Measurements from ENCODE around the gene TMEM129.

Gene TMEM129

DNA sequence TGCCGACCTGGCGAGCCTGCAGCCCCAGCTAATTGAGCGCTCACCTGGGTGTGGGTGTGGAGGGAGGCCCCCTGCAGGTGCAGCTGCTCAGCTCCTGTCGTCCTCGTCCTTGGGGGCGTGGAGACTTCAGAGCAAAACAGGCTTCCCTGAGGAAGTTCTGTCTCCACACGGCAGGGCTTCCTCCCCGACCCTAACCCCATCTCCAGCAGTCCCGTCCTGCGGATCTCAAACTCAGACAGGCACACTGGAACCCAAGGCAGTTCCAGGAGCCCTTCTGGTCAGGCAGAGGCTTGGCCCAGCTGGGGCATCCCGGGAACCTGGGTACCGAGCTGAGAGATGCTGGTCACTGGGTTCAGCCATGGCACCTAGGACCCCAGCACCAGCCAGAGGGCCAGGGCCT, 24.6 kb upstream of the TMEM129 start:
- in situ Hi-C loops (cut with MboI; ENCODE audit: low sequenced_read_pairs) = loop anchor here (10.0 kb wide), 1 partner anchor 159 kb away; no protein-coding TSS in a partner anchor

DNA sequence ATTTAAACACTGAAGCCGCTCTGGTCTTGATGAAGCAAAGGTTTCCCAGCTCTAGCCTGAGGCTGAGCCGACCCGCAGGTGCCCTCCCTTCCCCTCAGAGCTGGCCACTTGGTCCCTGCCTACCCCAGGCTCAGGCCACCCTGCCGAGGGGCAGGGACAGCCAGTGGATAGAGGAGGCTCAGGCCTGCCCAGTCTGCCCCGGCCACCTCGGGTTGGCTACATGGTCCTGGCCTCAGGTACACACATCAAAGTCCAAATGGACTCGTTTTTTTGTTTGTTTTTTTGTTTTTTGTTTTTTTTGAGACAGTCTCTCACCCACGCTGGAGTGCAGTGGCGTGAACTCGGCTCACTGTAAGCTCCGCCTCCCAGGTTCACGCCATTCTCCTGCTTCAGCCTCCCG, 24.0 kb upstream of the TMEM129 start:
- in situ Hi-C loops (cut with MboI; ENCODE audit: low sequenced_read_pairs) = loop anchor here (10.0 kb wide), 1 partner anchor 160 kb away; no protein-coding TSS in a partner anchor

GRCh38 chr4:1744552-1744951, 23.4 kb upstream of the TMEM129 start:
- in situ Hi-C loops (cut with MboI; ENCODE audit: low sequenced_read_pairs) = loop anchor here (10.0 kb wide), 1 partner anchor 160 kb away; no protein-coding TSS in a partner anchor

GRCh38 chr4:1743975-1744374, 22.9 kb upstream of the TMEM129 start:
- in situ Hi-C loops (cut with MboI; ENCODE audit: low sequenced_read_pairs) = loop anchor here (10.0 kb wide), 1 partner anchor 161 kb away; no protein-coding TSS in a partner anchor

GRCh38 chr4:1743551-1743950, 22.4 kb upstream of the TMEM129 start:
- in situ Hi-C loops (cut with MboI; ENCODE audit: low sequenced_read_pairs) = loop anchor here (10.0 kb wide), 1 partner anchor 161 kb away; no protein-coding TSS in a partner anchor

DNA sequence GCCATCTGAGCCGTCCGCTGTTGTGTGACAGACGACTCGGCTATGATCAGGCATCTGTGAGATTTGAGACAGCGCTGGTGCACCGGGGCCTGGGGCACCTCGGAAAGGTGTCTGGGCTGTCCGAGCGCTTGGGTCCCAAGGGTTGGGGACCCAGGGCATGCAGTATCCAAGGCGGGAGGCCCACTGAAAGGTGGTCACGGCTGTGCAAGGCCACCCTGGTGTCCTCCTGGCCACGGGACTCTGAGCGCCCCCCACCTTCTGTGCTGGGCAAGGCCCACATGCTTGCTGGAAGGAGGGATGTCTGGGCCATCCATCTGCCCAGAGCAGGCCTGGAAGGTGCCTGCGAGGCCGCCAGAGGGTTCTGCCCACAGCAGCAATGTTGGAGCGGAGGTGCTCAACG, 20.1 kb upstream of the TMEM129 start:
- in situ Hi-C loops (cut with MboI; ENCODE audit: low sequenced_read_pairs) = loop anchor here (10.0 kb wide), 1 partner anchor 164 kb away; no protein-coding TSS in a partner anchor

DNA sequence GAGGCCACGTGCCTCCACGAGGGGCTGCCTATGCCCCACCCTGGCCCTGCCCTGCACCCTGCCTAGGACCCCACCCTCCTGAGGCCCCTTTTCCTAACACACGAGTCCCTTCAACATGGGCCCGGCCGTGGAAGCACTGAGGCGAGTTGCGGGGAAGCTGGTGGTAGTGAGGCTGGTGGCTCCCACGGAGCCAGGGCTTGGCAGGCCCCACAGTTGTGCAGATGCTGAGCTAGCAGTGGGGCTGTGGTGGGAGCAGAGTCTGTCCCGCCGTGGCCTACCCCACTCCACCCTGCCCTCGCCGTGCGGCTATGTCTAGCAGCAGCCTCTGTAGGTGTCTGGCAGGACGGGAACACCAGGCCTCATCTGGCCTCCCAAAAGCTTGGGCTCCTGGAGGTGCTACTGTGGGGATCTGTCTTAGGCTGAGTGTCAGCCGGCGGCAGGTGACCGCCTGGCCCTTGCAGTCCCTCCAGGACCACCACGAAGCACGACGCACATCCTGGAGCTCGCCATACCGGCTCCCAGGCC, 19.0 kb upstream of the TMEM129 start:
- in situ Hi-C loops (cut with MboI; ENCODE audit: low sequenced_read_pairs) = loop anchor here (10.0 kb wide), 1 partner anchor 165 kb away; no protein-coding TSS in a partner anchor

DNA sequence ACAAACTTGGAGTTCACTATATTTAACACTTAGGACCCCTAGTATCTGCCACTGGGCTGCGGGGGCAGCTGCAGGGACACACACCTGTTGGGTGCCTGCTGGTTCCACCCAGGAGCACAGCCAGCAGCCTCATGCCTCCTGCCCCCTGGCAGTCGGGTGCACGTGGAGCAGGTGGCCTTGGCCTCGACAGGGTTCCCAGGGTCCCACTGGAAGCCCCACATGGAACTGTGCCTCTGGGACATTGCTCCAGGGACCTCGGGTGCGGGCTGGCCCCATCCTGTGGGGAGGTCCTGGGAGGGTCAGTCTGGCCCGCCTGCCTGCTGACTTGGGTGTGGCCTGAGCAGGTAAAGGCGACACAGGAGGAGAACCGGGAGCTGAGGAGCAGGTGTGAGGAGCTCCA, 18.2 kb upstream of the TMEM129 start:
- in situ Hi-C loops (cut with MboI; ENCODE audit: low sequenced_read_pairs) = no loop called here

DNA sequence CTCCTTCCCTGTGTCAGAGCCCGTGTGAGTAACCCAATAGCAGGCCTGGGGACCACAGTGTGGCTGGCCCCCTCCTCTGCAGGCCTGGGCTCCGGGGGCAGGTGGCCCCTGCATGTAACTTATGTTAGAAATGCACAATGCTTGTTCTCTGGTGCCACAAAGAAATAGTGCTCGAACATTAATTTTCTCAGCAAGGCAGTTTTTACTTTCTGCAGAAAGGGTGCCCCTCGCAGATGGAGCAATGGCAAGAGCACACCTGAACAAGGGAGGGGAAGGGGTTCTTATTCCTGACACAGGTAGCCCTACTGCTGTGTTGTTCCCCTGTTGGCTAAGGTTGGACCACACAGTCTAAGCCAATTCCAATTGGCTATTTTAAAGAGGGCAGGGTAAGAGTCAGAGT, 17.3 kb upstream of the TMEM129 start:
- in situ Hi-C loops (cut with MboI; ENCODE audit: low sequenced_read_pairs) = no loop called here

DNA sequence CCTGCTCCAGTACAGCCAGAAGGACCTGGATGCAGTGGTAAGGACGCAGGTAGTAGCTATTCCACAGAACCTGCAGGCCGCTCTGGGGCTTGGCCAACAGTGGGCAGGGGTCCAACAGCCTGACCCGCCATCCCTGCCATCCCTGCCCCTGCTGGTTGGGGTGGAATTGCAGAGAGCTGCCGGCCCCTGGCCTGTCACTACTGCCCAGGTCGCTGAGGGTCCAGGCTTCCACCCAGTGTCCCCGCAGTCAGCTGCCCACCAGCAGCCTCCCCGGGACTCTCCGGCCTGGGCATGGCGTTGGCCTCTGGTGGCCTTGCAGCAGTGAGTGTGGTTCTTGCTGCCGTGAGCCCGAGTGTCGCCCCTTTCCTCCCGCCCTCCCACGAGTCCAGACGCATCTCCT, 16.5 kb upstream of the TMEM129 start:
- in situ Hi-C loops (cut with MboI; ENCODE audit: low sequenced_read_pairs) = no loop called here

DNA sequence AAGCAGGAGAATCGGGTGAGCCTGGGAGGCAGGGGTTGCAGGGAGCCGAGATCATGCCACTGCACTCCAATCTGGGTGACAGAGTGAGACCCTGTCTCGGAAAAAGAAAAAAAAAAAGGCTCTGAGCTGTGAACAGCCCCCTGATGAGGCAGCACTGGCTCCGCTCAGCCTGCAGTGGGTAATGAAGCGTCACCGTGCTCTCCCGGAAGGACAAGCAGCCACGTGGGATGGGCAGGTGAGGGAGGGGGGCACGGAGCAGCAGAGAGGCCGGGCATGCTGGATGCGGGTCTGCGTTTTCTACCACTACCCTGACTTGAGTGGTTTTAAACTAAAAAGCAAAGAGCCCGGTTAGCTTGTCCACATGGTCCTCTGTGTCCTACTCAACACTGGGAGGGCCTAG, 15.7 kb upstream of the TMEM129 start:
- in situ Hi-C loops (cut with MboI; ENCODE audit: low sequenced_read_pairs) = no loop called here

DNA sequence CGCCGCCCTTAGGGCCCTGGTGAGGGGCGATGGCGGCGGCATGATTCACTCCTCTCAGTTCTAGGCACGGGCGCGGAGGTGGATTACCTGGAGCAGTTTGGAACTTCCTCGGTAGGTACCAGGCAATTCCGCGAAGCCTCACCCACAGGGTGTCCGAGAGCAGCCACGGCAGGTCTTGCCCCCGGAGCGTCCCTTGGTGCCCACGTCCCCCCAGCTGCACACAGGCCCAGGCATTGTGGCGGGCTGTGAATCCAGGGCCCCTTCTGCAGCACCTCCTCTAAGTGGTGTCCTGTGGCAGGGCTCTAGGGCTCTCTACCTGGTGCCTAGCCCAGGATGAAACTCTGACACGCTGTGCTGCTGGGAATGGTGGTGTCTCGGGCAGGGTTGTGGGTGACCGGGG, 14.1 kb upstream of the TMEM129 start:
- in situ Hi-C loops (cut with MboI; ENCODE audit: low sequenced_read_pairs) = no loop called here

GRCh38 chr4:1732911-1733310, 11.8 kb upstream of the TMEM129 start:
- in situ Hi-C loops (cut with MboI; ENCODE audit: low sequenced_read_pairs) = no loop called here

- in situ Hi-C loops (cut with MboI; ENCODE audit: low sequenced_read_pairs) = no loop called here
Observed at GRCh38 chr4:1731180-1731579, 10.1 kb upstream of the TMEM129 start.

GRCh38 chr4:1730532-1731135, 9.5 kb upstream of the TMEM129 start:
- in situ Hi-C loops (cut with MboI; ENCODE audit: low sequenced_read_pairs) = no loop called here

DNA sequence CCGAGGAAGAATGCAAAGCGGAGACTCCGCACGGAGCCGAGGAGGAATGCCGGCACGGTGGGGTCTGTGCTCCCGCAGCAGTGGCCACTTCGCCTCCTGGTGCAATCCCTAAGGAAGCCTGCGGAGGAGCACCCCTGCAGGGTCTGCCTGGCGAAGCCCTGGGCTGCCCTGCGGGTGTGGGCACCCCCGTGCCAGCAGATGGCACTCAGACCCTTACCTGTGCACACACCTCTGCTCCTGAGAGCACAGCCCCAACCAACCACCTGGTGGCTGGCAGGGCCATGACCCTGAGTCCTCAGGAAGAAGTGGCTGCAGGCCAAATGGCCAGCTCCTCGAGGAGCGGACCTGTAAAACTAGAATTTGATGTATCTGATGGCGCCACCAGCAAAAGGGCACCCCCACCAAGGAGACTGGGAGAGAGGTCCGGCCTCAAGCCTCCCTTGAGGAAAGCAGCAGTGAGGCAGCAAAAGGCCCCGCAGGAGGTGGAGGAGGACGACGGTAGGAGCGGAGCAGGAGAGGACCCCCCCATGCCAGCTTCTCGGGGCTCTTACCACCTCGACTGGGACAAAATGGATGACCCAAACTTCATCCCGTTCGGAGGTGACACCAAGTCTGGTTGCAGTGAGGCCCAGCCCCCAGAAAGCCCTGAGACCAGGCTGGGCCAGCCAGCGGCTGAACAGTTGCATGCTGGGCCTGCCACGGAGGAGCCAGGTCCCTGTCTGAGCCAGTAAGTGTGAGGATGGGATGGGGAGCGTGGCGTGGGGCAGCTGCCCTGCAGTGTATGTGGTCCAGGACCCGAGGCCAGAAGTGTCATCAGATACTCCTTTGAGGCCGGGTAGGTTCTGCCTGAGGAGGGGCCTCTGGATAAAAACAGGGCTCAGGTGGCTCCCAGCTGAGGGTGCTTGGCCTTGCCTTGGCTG, 7.2 kb upstream of the TMEM129 start:
- in situ Hi-C loops (cut with MboI; ENCODE audit: low sequenced_read_pairs) = no loop called here

DNA sequence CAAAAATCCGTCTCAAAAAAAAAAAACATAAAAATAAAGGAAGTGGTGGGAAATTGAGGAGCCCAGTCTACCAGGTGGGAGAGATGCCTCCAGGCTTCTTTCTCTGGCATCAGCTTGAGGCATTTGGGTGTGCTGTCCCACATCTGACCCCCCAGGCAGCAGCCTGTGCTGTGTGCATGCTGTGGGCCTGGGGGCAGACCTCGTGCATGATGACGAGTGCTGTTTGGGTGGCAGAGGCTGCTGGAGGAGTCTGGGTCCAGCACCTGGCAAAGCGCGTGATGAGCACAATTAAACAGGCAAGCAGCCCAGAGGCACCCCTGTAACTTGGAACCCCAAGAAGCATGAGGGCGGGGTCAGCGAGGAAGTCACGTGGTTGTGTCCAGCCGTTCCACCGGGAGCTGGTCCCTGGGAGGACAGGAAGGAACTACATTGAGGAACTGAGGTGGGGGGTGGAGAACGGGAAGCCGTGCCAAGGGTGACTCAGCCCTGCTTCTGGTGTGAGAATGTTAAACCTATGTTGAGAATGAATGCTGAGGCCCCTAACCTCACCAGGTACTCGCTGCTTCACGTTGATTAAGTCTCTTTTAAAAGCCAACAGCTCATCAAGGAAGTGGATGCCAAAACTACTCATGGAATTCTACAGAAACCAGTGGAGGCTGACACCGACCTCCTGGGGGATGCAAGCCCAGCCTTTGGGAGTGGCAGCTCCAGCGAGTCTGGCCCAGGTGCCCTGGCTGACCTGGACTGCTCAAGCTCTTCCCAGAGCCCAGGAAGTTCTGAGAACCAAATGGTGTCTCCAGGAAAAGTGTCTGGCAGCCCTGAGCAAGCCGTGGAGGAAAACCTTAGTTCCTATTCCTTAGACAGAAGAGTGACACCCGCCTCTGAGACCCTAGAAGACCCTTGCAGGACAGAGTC, 6.3 kb upstream of the TMEM129 start:
- in situ Hi-C loops (cut with MboI; ENCODE audit: low sequenced_read_pairs) = no loop called here

- in situ Hi-C loops (cut with MboI; ENCODE audit: low sequenced_read_pairs) = no loop called here
Observed at GRCh38 chr4:1726146-1726934, 5.2 kb upstream of the TMEM129 start.

- in situ Hi-C loops (cut with MboI; ENCODE audit: low sequenced_read_pairs) = no loop called here
Observed at GRCh38 chr4:1725521-1725920, 4.4 kb upstream of the TMEM129 start.
